HepG2 (cell line): ENCODE results near the gene CTIF. TPM values are rescaled to one million over a fixed set of nuclear protein-coding genes. Genes with fewer than 3 reads are reported as not detected.

Source experiments
- ATAC-seq: fragments of 200-7000 bp; cut with Tn5 transposase; 3 replicates; pipeline ENCODE4 v1.9.1; 2020; ENCODE audit warnings: mild to moderate bottlenecking, moderate library complexity
- BruUV-seq: library from RNA; stranded (reverse); fragments of 400-500 nt; replicated peaks from 2 replicates; lab custom pipeline; 2021; lab: Mats Ljungman, UMichigan
- CTCF ChIA-PET: fragments of 300-600 bp; formaldehyde crosslinking; extraction: SDS; loops from one replicate; lab custom pipeline; 2021; ENCODE audit warnings: low total read pairs, inconsistent platforms, low intra/inter-chr PET ratio; lab: Yijun Ruan, JAX
- POLR2A ChIA-PET: fragments of 350-600 bp; sonication (Branson Sonifier 250); formaldehyde crosslinking; loops from one replicate; lab custom pipeline; 2020; ENCODE audit warnings: antibody characterized with exemption, inconsistent platforms; lab: Yijun Ruan, JAX
- DNase-seq: peaks from one replicate; pipeline ENCODE4 v3.0.0-alpha.2; 2015; ENCODE audit warnings: low spot score
- FAIRE-seq: peaks from 3 replicates; lab custom pipeline; 2011; peaks lifted over from hg19 to GRCh38; lab: Jason Lieb, UNC
- H2AFZ ChIP-seq: one replicate; pipeline ENCODE4 v1.6.1; 2011; ENCODE audit warnings: low read length, inconsistent platforms
- H3K27ac ChIP-seq: fragments of 300-600 bp; 3 replicates; pipeline ENCODE4 v1.8.0; 2011; ENCODE audit warnings: mixed run types, mild to moderate bottlenecking, mixed read lengths, low read length, inconsistent platforms; ENCODE audit not compliant: insufficient read depth; ENCODE audit errors: extremely low read length
- H3K27me3 ChIP-seq, 2 experiments: fragments of 200-600 bp in 1 of 2; 2 replicates in 1 of 2; 3 replicates in 1 of 2; pipeline versions ENCODE4 v1.6.0 to v1.8.0; 2011; ENCODE audit warnings: low read length in 2 of 2, mild to moderate bottlenecking in 2 of 2, moderate library complexity in 2 of 2, inconsistent platforms in 1 of 2; ENCODE audit not compliant: insufficient read depth in 2 of 2, control insufficient read depth in 1 of 2
- H3K36me3 ChIP-seq, 2 experiments: fragments of 200-600 bp in 1 of 2; replicated peaks in 1 of 2; 2 replicates in 1 of 2; 3 replicates in 1 of 2; pipeline versions ENCODE4 v1.5.1 to v1.8.0; 2011; ENCODE audit warnings: low read length in 2 of 2, inconsistent platforms in 1 of 2; ENCODE audit not compliant: insufficient read depth in 2 of 2, control insufficient read depth in 1 of 2
- H3K4me1 ChIP-seq: 2 replicates; pipeline ENCODE4 v1.5.1; 2012; ENCODE audit warnings: low read length, inconsistent platforms; ENCODE audit not compliant: insufficient read depth
- H3K4me2 ChIP-seq: 2 replicates; pipeline ENCODE4 v1.6.0; 2011; ENCODE audit warnings: low read depth, low read length, inconsistent platforms
- H3K4me3 ChIP-seq, 3 experiments: fragments of 200-600 bp in 1 of 3; sonication (generic), shearing (Covaris generic) in 1 of 3; replicated peaks in 1 of 3; 2 replicates each; pipeline ENCODE4 v1.5.1; 2011 to 2016; ENCODE audit warnings: low read length in 3 of 3, inconsistent platforms in 2 of 3, low read depth in 2 of 3, mild to moderate bottlenecking in 2 of 3, control low read depth in 1 of 3, mixed read lengths in 1 of 3; ENCODE audit not compliant: insufficient read depth in 1 of 3
- H3K79me2 ChIP-seq: one replicate; pipeline ENCODE4 v1.6.1; 2011; ENCODE audit warnings: low read length, inconsistent platforms; ENCODE audit not compliant: insufficient read depth
- H3K9ac ChIP-seq: 2 replicates; pipeline ENCODE4 v1.6.0; 2011; ENCODE audit warnings: mild to moderate bottlenecking, low read depth, low read length, inconsistent platforms; ENCODE audit not compliant: insufficient read depth
- H3K9me3 ChIP-seq: 2 replicates; pipeline ENCODE4 v1.5.1; 2012; ENCODE audit warnings: mild to moderate bottlenecking, low read length
- H4K20me1 ChIP-seq: 2 replicates; pipeline ENCODE4 v1.6.0; 2011; ENCODE audit warnings: inconsistent platforms, mild to moderate bottlenecking, low read length, moderate library complexity; ENCODE audit not compliant: insufficient read depth
- ARID5B ChIP-seq: IDR thresholded peaks from 2 replicates; pipeline ENCODE4 v1.4.0; 2020; ENCODE audit warnings: mild to moderate bottlenecking, missing genetic modification reagents
- CENPBD1 ChIP-seq: sonication (generic); formaldehyde crosslinking; IDR thresholded peaks from 2 replicates; pipeline ENCODE4 v1.8.0; 2022; ENCODE audit warnings: missing genetic modification reagents, low read depth, mild to moderate bottlenecking, borderline replicate concordance
- MAX ChIP-seq: IDR thresholded peaks from 2 replicates; pipeline ENCODE4 v1.6.1; 2012; ENCODE audit warnings: inconsistent platforms
- PAF1 ChIP-seq: IDR thresholded peaks from 2 replicates; pipeline ENCODE4 v1.6.1; 2016; ENCODE audit warnings: missing genetic modification reagents, missing compliant biosample characterization
- PHF5A ChIP-seq: IDR thresholded peaks from one replicate; pipeline ENCODE4 v1.6.1; 2018; ENCODE audit warnings: low read depth, missing genetic modification reagents; ENCODE audit not compliant: unreplicated experiment
- TARDBP ChIP-seq: sonication (generic); formaldehyde crosslinking; IDR thresholded peaks from 2 replicates; pipeline ENCODE4 v1.8.0; 2022; ENCODE audit warnings: mild to moderate bottlenecking, missing genetic modification reagents
- ZBTB39 ChIP-seq: sonication (generic); formaldehyde crosslinking; IDR thresholded peaks from 2 replicates; pipeline ENCODE4 v1.5.0; 2020; ENCODE audit warnings: missing genetic modification reagents
- ZFP36L1 ChIP-seq: sonication (generic); formaldehyde crosslinking; IDR thresholded peaks from 2 replicates; pipeline ENCODE4 v1.8.0; 2022; ENCODE audit warnings: mild to moderate bottlenecking, missing genetic modification reagents, moderate library complexity
- ZNF263 ChIP-seq: sonication (generic); formaldehyde crosslinking; IDR thresholded peaks from 2 replicates; pipeline ENCODE4 v1.4.0; 2020; ENCODE audit warnings: missing genetic modification reagents
- ZNF337 ChIP-seq: sonication (generic); formaldehyde crosslinking; IDR thresholded peaks from 2 replicates; pipeline ENCODE4 v1.5.1; 2020; ENCODE audit warnings: missing genetic modification reagents, low read depth, mild to moderate bottlenecking, borderline replicate concordance
- ZNF687 ChIP-seq: sonication (generic); formaldehyde crosslinking; IDR thresholded peaks from 2 replicates; pipeline ENCODE4 v1.5.1; 2020; ENCODE audit warnings: mild to moderate bottlenecking, missing genetic modification reagents, moderate library complexity
- WGBS: methylation state at CpG from one replicate; pipeline ENCODE4 v1.1.6; 2017; ENCODE audit warnings: low lambda C conversion rate; 5-methylcytosine and 5-hydroxymethylcytosine counted together
- in situ Hi-C: cut with HindIII; loops from 2 replicates; pipeline ENCODE4 v1.10.0; 2017; ENCODE audit warnings: low pct_unique_long_range_greater_than_20kb; ENCODE audit not compliant: extremely low pct_ligation_motif_present
- intact Hi-C: fragments of 100-400 bp; cut with micrococcal nuclease; formaldehyde crosslinking; loops from one replicate; pipeline ENCODE4 v1.10.0; 2022; ENCODE audit not compliant: unreplicated experiment
- polyA plus RNA-seq, 8 experiments: library from polyadenylated mRNA; depleted of rRNA in 3 of 8; stranded (reverse) in 7 of 8; unstranded in 1 of 8; fragments of >200 nt; fragmentation: Illumina TruSeq in 4 of 8; extraction: Trizol in 4 of 8; gene quantifications; 2 replicates each; pipeline versions ENCODE4 v1.2.1 to v1.2.3, GENCODE V29; 2011 to 2016; ENCODE audit warnings: low read depth in 4 of 8, missing spikeins in 1 of 8, mixed read lengths in 1 of 8; ENCODE audit not compliant: insufficient read depth in 1 of 8
- total RNA-seq, 5 experiments: library from RNA; depleted of rRNA; stranded (reverse); fragments of >200 nt; fragmentation: Illumina TruSeq; extraction: Trizol; gene quantifications; 2 replicates each; pipeline ENCODE4 v1.2.3, GENCODE V29; 2016; ENCODE audit warnings: low read depth in 1 of 5

CTIF gene
- total and polyA plus RNA-seq, 2 of the 13 experiments (the other 11 are each of a cell fraction or from before 2014, with no cell fraction given), result 18.2 to 28.0 TPM

- TF ChIP-seq ZNF687, result peak; percentile 19; the same call in 1 of the 2 replicates
- no peak for TF ChIP-seq ZFP36L1
- peak; percentile 61; the same call in 1 of the 2 replicates for TF ChIP-seq MAX
- no peak for TF ChIP-seq PHF5A (CRISPR knock-in tag)
- TF ChIP-seq TARDBP, result no peak
- TF ChIP-seq ZNF263, result peak; percentile 40; the same call in 1 of the 2 replicates
- TF ChIP-seq PAF1 (CRISPR knock-in tag), result no peak
- TF ChIP-seq, all 625 proteins: peak for 8
These were observed 31.1 kb downstream of the CTIF start (continued) for GRCh38 chr18:48569915-48570264.

GRCh38 chr18:48570313-48570712 lies 31.5 kb downstream of the CTIF start:
- CTCF ChIA-PET, result no interaction called here
- in situ Hi-C loops (loop anchor here (10.0 kb wide), 1 partner anchor 96 kb away; no protein-coding TSS in a partner anchor), intact Hi-C loops (no loop called here)
- Histone ChIP-seq H3K4me1 (peaks cover 75% of the 10 kb centered on the region), H3K9me3 (no peaks in the 10 kb centered on the region), H2AFZ (no peak overlapping the region), H3K36me3 (no peaks in the 10 kb centered on the region), H4K20me1 (peaks cover 5% of the 10 kb centered on the region; the same call in 1 of the 2 replicates), H3K27ac (peak overlapping the region; percentile 50), H3K27me3 (no peaks in the 10 kb centered on the region), H3K4me3 (no peak overlapping the region), H3K4me2 (no peak overlapping the region), H3K9ac (no peak overlapping the region), H3K79me2 (peaks cover 40% of the 10 kb centered on the region)
- no TSS peak for BruUV-seq
- FAIRE-seq (no peak), DNase-seq (no peak), ATAC-seq (no peak)
- WGBS, result 97% methylated on average over 6 of the region's 6 CpGs
- POLR2A ChIA-PET, result no interaction called here
- TF ChIP-seq ZNF337 (CRISPR knock-in tag) (no peak), ZBTB39 (CRISPR knock-in tag) (no peak), ARID5B (CRISPR knock-in tag) (no peak), CENPBD1 (no peak)
